Naive thymus-derived CD4-positive, alpha-beta T cell (primary cell): ENCODE data around the gene JDP2. TPM values are rescaled to one million over a fixed set of nuclear protein-coding genes. Genes with fewer than 3 reads are reported as not detected.

Experiments used
- ATAC-seq: fragments of 150-1000 bp; cut with Tn5 transposase; 2 replicates; pipeline ENCODE4 v1.10.0; 2021; ENCODE audit warnings: mild to moderate bottlenecking, moderate library complexity
- CTCF ChIA-PET: fragments of 350-600 bp; sonication (Branson Sonifier 250); formaldehyde crosslinking; loops from one replicate; lab custom pipeline; 2021; ENCODE audit warnings: antibody characterized with exemption; lab: Charles Lee
- POLR2A ChIA-PET: fragments of 350-600 bp; sonication (Branson Sonifier 250); formaldehyde crosslinking; loops from one replicate; lab custom pipeline; 2021; ENCODE audit warnings: antibody characterized with exemption, inconsistent platforms; lab: Charles Lee
- DNase-seq, 9 donors: peaks; one replicate each; pipeline versions ENCODE4 v3.0.0 to v3.0.0-alpha.2; 2020 to 2022; ENCODE audit warnings: mixed read lengths in 1 of 9
- H3K27ac ChIP-seq: one replicate; pipeline ENCODE4 v1.7.0; 2013; ENCODE audit warnings: mild to moderate bottlenecking, low read depth, low read length, moderate library complexity
- H3K27me3 ChIP-seq, 2 donors: one replicate each; pipeline ENCODE4 v1.7.0; 2013; ENCODE audit warnings: low read length in 2 of 2, mild to moderate bottlenecking in 2 of 2, moderate library complexity in 2 of 2; ENCODE audit not compliant: control insufficient read depth in 2 of 2, insufficient read depth in 2 of 2
- H3K36me3 ChIP-seq, 3 experiments: 1 replicate in 2 of 3; 2 replicates in 1 of 3; pipeline ENCODE4 v1.7.0; 2013; ENCODE audit warnings: low read length in 3 of 3, mild to moderate bottlenecking in 3 of 3, moderate library complexity in 1 of 3; ENCODE audit not compliant: insufficient read depth in 3 of 3, control insufficient read depth in 2 of 3
- H3K4me1 ChIP-seq, 2 donors: one replicate each; pipeline ENCODE4 v1.7.0; 2013; ENCODE audit warnings: low read length in 2 of 2, mild to moderate bottlenecking in 2 of 2, moderate library complexity in 1 of 2; ENCODE audit not compliant: control insufficient read depth in 2 of 2, insufficient read depth in 2 of 2
- H3K4me3 ChIP-seq: 2 replicates; pipeline ENCODE4 v1.7.0; 2013; ENCODE audit warnings: mild to moderate bottlenecking, low read length
- H3K9me3 ChIP-seq, 3 experiments: 1 replicate in 2 of 3; 2 replicates in 1 of 3; pipeline ENCODE4 v1.7.0; 2013; ENCODE audit warnings: low read length in 3 of 3; ENCODE audit not compliant: control insufficient read depth in 2 of 3
- H3K27ac Mint-ChIP-seq, 9 donors: one replicate each; pipeline ENCODE4 v1.8.0; 2020 to 2022; ENCODE audit warnings: mixed read lengths in 9 of 9, mild to moderate bottlenecking in 8 of 9, moderate library complexity in 5 of 9, inconsistent platforms in 2 of 9
- H3K27me3 Mint-ChIP-seq, 5 donors: one replicate each; pipeline ENCODE4 v1.8.0; 2021 to 2022; ENCODE audit warnings: mixed read lengths in 5 of 5, mild to moderate bottlenecking in 1 of 5
- H3K36me3 Mint-ChIP-seq, 5 donors: one replicate each; pipeline ENCODE4 v1.8.0; 2020 to 2022; ENCODE audit warnings: mixed read lengths in 5 of 5, mild to moderate bottlenecking in 3 of 5, inconsistent platforms in 1 of 5
- H3K4me1 Mint-ChIP-seq, 7 donors: one replicate each; pipeline ENCODE4 v1.8.0; 2020 to 2022; ENCODE audit warnings: mixed read lengths in 7 of 7, mild to moderate bottlenecking in 3 of 7, inconsistent platforms in 1 of 7
- H3K4me3 Mint-ChIP-seq, 10 donors: one replicate each; pipeline ENCODE4 v1.8.0; 2020 to 2022; ENCODE audit warnings: mild to moderate bottlenecking in 10 of 10, mixed read lengths in 10 of 10, moderate library complexity in 6 of 10, inconsistent platforms in 2 of 10
- H3K9me3 Mint-ChIP-seq, 11 donors: one replicate each; pipeline ENCODE4 v1.8.0; 2020 to 2022; ENCODE audit warnings: mixed read lengths in 11 of 11, mild to moderate bottlenecking in 4 of 11, inconsistent platforms in 1 of 11, moderate library complexity in 1 of 11
- intact Hi-C, 2 donors: fragments of 100-400 bp; cut with micrococcal nuclease; formaldehyde crosslinking; loops; one replicate each; pipeline ENCODE4 v1.15.1; 2023
- polyA plus RNA-seq, 2 donors: library from polyadenylated mRNA; unstranded; fragments of 300-500 nt; fragmentation: Illumina TruSeq; gene quantifications; one replicate each; pipeline ENCODE4 v1.2.3, GENCODE V29; 2021
- total RNA-seq, 6 experiments: library from RNA in 5 of 6; stranded (reverse) in 5 of 6; gene quantifications; 1 replicate in 5 of 6; 2 replicates in 1 of 6; pipeline ENCODE4 v1.2.3 and lab custom pipeline; 2021 to 2026

Gene JDP2
- total and polyA plus RNA-seq, 7 experiments from 2014 or later: 0.86 to 29.0 (median 1.5) TPM; not detected in 2

DNA sequence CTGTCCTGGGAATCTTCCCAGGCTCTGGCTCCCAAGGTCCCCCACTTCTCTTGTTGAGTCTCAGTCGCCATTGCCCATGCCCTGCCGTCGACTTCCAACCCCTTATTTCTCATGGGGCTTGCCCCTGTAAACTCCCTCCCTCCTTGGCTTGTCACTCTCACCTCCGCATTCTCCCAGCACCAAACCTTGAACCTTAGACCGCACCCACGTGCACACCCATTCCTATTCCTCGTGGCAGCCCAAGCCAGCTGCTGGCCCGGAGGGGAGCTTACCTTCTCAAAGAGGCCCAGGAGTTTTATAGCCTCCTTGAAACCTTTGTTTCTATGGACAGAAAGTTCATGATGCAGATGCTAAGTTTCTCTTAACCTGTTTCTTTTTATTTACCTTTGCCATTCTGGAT lies 4.6 kb downstream of the JDP2 start:
- Mint-ChIP-seq H3K36me3 (peaks cover 0 to 2% (median 0%) of the 10 kb centered on the region in 5 donors), H3K27me3 (peaks cover 0 to 20% (median 7%) of the 10 kb centered on the region in 5 donors), H3K4me3 (no peak overlapping the region), H3K27ac (peak overlapping the region in 1 of 9 donors; percentile 19), H3K4me1 (peaks cover 0 to 22% (median 13%) of the 10 kb centered on the region in 7 donors), H3K9me3 (no peaks in the 10 kb centered on the region)
- H3K4me3 ChIP-seq: no peak overlapping the region
- POLR2A ChIA-PET: interaction anchor here (1.3 kb wide), 1 partner anchor 18 kb away, joined by 3 read pairs; no protein-coding TSS in a partner anchor
- DNase-seq (no peak), ATAC-seq (no peak)
- H3K9me3 ChIP-seq: no peaks in the 10 kb centered on the region
- H3K27ac ChIP-seq: no peak overlapping the region
- H3K4me1 ChIP-seq: peaks cover 0 to 5% of the 10 kb centered on the region in 2 donors
- CTCF ChIA-PET: no interaction called here
- intact Hi-C loops: no loop called here
- no peaks in the 10 kb centered on the region for H3K27me3 ChIP-seq
- no peaks in the 10 kb centered on the region for H3K36me3 ChIP-seq

DNA sequence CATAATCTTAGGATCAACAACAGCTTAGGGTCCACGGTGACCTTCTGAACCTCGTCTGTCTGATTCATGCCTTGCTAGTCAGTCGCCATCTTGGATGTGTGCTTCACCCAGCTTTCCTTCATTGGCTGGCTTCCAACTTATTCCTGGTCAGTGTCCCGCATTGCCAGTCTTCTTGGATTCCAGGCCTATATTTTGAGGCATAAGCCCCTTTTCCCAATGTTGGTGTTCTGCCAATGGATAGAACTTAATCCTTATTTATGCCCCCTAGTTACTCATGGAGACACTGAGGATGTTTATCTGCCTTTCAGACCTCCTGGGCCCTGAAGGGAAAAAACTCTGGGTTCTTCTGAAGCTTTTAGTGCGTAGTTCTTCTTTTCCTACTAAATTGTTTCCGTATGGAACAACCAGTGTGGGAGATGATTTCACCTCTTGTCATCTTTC lies 5.8 kb downstream of the JDP2 start:
- peaks cover 0 to 18% (median 7%) of the 10 kb centered on the region in 5 donors for H3K27me3 Mint-ChIP-seq
- no peak overlapping the region for H3K4me3 Mint-ChIP-seq
- no peak overlapping the region for H3K27ac Mint-ChIP-seq

DNA sequence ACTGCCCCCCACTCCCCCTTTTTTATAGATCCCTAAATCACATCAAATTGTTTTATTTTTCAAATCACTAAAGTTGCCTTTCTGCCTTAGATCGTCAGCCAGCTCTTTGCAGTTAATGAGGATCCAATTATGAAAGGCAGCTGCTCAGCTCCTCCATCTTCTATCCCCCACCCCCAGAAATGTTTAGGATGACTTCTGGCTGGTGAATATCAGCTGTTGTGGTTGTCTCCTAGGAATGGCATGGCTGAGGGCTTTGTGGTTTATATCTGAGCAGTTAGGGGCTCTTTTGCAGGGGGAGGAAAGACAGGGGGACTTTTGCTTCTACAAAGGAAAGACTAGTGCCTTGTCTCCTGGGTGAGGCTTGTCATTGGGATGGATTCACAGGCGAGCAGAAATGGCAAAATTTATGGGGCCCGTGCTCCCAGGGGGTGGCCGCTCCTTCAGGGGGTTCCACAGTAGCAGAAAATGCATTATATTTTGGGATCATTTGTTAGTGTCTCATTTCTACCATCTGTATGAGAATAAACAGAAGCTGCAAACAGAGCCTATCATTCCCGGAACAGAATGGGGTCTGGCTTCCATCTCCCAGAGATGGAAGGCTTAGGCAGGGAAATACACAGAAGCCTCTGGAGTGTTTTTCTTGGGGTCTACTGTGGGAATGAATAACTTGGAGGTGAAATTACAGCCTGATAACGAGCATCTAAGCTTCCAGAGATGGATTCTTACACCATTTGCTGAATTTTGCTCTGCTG lies 6.5 kb downstream of the JDP2 start:
- H3K27ac ChIP-seq: no peak overlapping the region
- H3K4me1 Mint-ChIP-seq: peaks cover 0 to 22% (median 11%) of the 10 kb centered on the region in 7 donors
- no peaks in the 10 kb centered on the region for H3K27me3 ChIP-seq
- H3K9me3 Mint-ChIP-seq: no peaks in the 10 kb centered on the region
- ATAC-seq (no peak), DNase-seq (no peak)
- no peak overlapping the region for H3K4me3 ChIP-seq
- intact Hi-C loops: no loop called here
- H3K36me3 ChIP-seq: no peaks in the 10 kb centered on the region
- ChIA-PET CTCF (no interaction called here), POLR2A (interaction anchor here (0.7 kb wide), 1 partner anchor 612 kb away, joined by 3 read pairs; no protein-coding TSS in a partner anchor)
- no peak overlapping the region for H3K27ac Mint-ChIP-seq
- H3K36me3 Mint-ChIP-seq: peaks cover 0 to 2% (median 0%) of the 10 kb centered on the region in 5 donors
- no peak overlapping the region for H3K4me3 Mint-ChIP-seq
- H3K4me1 ChIP-seq: peaks cover 0 to 5% of the 10 kb centered on the region in 2 donors
- H3K9me3 ChIP-seq: no peaks in the 10 kb centered on the region
- H3K27me3 Mint-ChIP-seq: peaks cover 0 to 12% (median 5%) of the 10 kb centered on the region in 5 donors

More for the DNA sequence above, 5.8 kb downstream of the JDP2 start:
- Histone ChIP-seq H3K27me3 (no peaks in the 10 kb centered on the region), H3K27ac (no peak overlapping the region), H3K4me3 (no peak overlapping the region), H3K4me1 (peaks cover 0 to 5% of the 10 kb centered on the region in 2 donors), H3K36me3 (no peaks in the 10 kb centered on the region), H3K9me3 (no peaks in the 10 kb centered on the region)
- no peak for ATAC-seq
- CTCF ChIA-PET: no interaction called here
- Mint-ChIP-seq H3K36me3 (peaks cover 0 to 2% (median 0%) of the 10 kb centered on the region in 5 donors), H3K4me1 (peaks cover 0 to 22% (median 13%) of the 10 kb centered on the region in 7 donors), H3K9me3 (no peaks in the 10 kb centered on the region)
- DNase-seq: no peak
- intact Hi-C loops: no loop called here
- POLR2A ChIA-PET: interaction anchor here (0.7 kb wide), 1 partner anchor 611 kb away, joined by 3 read pairs; no protein-coding TSS in a partner anchor

DNA sequence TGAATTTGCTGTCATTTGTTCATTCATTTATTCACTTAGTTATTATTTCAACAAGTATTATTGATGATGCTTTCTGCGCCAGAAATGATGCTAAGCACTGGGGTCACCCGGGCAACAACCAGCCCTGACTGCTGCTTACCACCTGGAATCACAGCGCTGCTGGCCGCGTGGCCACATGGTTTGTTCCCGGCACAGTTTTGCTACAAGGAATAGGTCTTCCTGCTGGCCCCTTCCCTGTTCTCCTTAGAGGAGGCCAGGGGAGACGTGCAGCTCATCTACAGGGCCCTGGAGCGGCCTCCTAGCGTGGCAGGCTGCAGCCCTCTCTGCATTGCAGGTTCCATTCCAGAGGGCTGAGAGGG lies 7.0 kb downstream of the JDP2 start:
- Mint-ChIP-seq H3K27ac (no peak overlapping the region), H3K27me3 (peaks cover 0 to 12% (median 0%) of the 10 kb centered on the region in 5 donors)
- intact Hi-C loops: no loop called here

DNA sequence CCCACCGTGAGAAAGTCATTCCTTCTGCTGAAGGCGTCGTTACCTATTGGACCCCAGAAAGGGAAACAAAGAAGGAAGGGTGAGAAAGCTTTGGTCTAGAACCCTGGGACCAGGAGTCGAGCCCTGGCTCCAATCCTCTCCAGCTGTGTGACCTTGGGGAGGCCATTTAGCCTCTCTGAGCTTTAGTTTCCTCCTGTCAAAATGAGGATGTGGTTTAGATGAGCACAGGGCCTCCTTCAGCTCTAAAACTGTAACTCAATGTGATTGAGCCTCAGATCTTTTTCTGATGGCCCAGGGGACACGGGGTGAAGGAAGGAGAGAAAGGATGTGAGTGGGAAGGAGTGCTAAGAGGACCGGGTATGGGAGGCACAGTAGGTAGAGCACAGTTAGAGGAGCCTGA lies 7.7 kb downstream of the JDP2 start:
- intact Hi-C loops: no loop called here
- Mint-ChIP-seq H3K36me3 (peaks cover 0 to 2% (median 0%) of the 10 kb centered on the region in 5 donors), H3K4me1 (peaks cover 0 to 17% (median 11%) of the 10 kb centered on the region in 7 donors), H3K27ac (peak overlapping the region in 2 of 9 donors; percentile 59 to 62), H3K9me3 (no peaks in the 10 kb centered on the region), H3K4me3 (peak overlapping the region in 3 of 10 donors; percentile 10 to 61 (median 40)), H3K27me3 (peaks cover 0 to 12% (median 0%) of the 10 kb centered on the region in 5 donors)
- H3K4me3 ChIP-seq: no peak overlapping the region
- ATAC-seq (peak; percentile 22), DNase-seq (no peak)
- H3K27me3 ChIP-seq: no peaks in the 10 kb centered on the region
- H3K4me1 ChIP-seq: peaks cover 0 to 5% of the 10 kb centered on the region in 2 donors
- H3K9me3 ChIP-seq: no peaks in the 10 kb centered on the region
- POLR2A ChIA-PET: no interaction called here
- H3K27ac ChIP-seq: no peak overlapping the region
- CTCF ChIA-PET: no interaction called here
- H3K36me3 ChIP-seq: no peaks in the 10 kb centered on the region

More for the DNA sequence above, 7.0 kb downstream of the JDP2 start:
- DNase-seq: no peak
- no peaks in the 10 kb centered on the region for H3K9me3 Mint-ChIP-seq
- H3K9me3 ChIP-seq: no peaks in the 10 kb centered on the region
- ChIA-PET POLR2A (no interaction called here), CTCF (no interaction called here)
- peaks cover 0 to 2% (median 0%) of the 10 kb centered on the region in 5 donors for H3K36me3 Mint-ChIP-seq
- H3K27me3 ChIP-seq: no peaks in the 10 kb centered on the region
- no peak overlapping the region for H3K4me3 ChIP-seq
- H3K27ac ChIP-seq: no peak overlapping the region
- no peak overlapping the region for H3K4me3 Mint-ChIP-seq
- peaks cover 0 to 17% (median 11%) of the 10 kb centered on the region in 7 donors for H3K4me1 Mint-ChIP-seq
- H3K4me1 ChIP-seq: peaks cover 0 to 5% of the 10 kb centered on the region in 2 donors
- no peak for ATAC-seq
- no peaks in the 10 kb centered on the region for H3K36me3 ChIP-seq

DNA sequence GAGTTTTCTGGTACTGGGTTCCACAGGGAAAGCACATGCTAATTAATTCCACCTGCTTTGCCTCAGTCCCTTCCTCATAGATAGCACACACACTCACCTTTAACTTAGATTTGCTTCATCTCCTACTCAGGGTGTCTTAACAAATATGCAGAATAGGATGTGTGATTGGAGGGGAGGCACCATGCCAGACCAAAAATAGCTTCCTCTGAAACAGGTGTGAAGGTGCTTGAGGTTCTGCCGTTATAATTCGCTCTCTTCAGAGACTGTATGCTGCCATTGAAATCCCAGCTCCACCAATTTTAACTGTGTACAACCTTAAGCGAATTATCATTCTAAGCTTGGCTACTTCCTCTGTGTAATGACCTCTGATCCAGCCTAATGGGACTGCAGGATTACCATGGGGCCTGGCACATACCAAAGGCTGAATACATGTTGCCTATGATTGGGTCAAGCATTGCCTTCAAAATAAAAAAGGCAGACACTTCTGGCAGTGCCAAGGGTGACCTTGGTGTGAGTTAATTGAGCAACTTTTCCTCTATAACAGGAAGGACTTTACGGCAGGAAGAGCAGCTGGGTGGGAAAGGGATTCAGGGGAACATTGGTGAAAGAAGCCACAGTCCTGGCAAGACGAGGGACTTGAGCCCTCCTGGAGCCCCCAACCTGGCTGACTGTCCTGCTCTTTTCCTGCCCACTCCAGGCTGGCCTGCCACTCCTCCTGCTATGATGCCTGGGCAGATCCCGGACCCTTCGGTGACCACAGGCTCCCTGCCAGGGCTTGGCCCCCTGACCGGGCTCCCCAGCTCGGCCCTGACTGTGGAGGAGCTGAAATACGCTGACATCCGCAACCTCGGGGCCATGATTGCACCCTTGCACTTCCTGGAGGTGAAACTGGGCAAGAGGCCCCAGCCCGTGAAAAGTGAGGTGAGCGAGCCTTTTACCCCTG lies 9.7 kb downstream of the JDP2 start:
- DNase-seq (no peak), ATAC-seq (no peak)
- no peaks in the 10 kb centered on the region for H3K36me3 ChIP-seq
- Mint-ChIP-seq H3K4me3 (no peak overlapping the region), H3K36me3 (peaks cover 0 to 2% (median 0%) of the 10 kb centered on the region in 5 donors), H3K4me1 (peaks cover 0 to 17% (median 11%) of the 10 kb centered on the region in 7 donors), H3K27ac (no peak overlapping the region), H3K27me3 (peaks cover 0 to 8% (median 0%) of the 10 kb centered on the region in 5 donors), H3K9me3 (no peaks in the 10 kb centered on the region)
- CTCF ChIA-PET: no interaction called here
- POLR2A ChIA-PET: no interaction called here
- H3K27ac ChIP-seq: no peak overlapping the region
- no peak overlapping the region for H3K4me3 ChIP-seq
- peaks cover 0 to 5% of the 10 kb centered on the region in 2 donors for H3K4me1 ChIP-seq
- intact Hi-C loops: no loop called here
- no peaks in the 10 kb centered on the region for H3K27me3 ChIP-seq
- H3K9me3 ChIP-seq: no peaks in the 10 kb centered on the region
